Naive thymus-derived CD8-positive, alpha-beta T cell (primary cell): Measurements from ENCODE around the gene NFATC2. TPM values are rescaled to one million over a fixed set of nuclear protein-coding genes. Genes with fewer than 3 reads are reported as not detected.

Source experiments
- ATAC-seq, 2 donors: fragments of 150-1000 bp; cut with Tn5 transposase in 1 of 2; sonication (Bioruptor Pico), chemical (Tn5 transposase) in 1 of 2; 1 replicate in 1 of 2; 2 replicates in 1 of 2; pipeline ENCODE4 v1.10.0; 2021; ENCODE audit warnings: mild to moderate bottlenecking in 2 of 2, moderate library complexity in 2 of 2
- POLR2A ChIA-PET: fragments of 350-600 bp; sonication (Branson Sonifier 250); formaldehyde crosslinking; loops from one replicate; lab custom pipeline; 2021; ENCODE audit warnings: antibody characterized with exemption; lab: Charles Lee
- DNase-seq, 10 donors: peaks; one replicate each; pipeline versions ENCODE4 v3.0.0 to v3.0.0-alpha.2; 2020 to 2022
- H3K27ac Mint-ChIP-seq, 10 donors: one replicate each; pipeline ENCODE4 v1.8.0; 2020 to 2022; ENCODE audit warnings: mild to moderate bottlenecking in 10 of 10, mixed read lengths in 10 of 10, moderate library complexity in 4 of 10, inconsistent platforms in 1 of 10
- H3K27me3 Mint-ChIP-seq, 5 donors: one replicate each; pipeline ENCODE4 v1.8.0; 2021 to 2022; ENCODE audit warnings: mixed read lengths in 5 of 5
- H3K36me3 Mint-ChIP-seq, 3 donors: one replicate each; pipeline ENCODE4 v1.8.0; 2020 to 2022; ENCODE audit warnings: mixed read lengths in 3 of 3, mild to moderate bottlenecking in 2 of 3, inconsistent platforms in 1 of 3
- H3K4me1 Mint-ChIP-seq, 4 donors: one replicate each; pipeline ENCODE4 v1.8.0; 2021 to 2022; ENCODE audit warnings: mixed read lengths in 4 of 4
- H3K4me3 Mint-ChIP-seq, 10 donors: one replicate each; pipeline ENCODE4 v1.8.0; 2020 to 2022; ENCODE audit warnings: mild to moderate bottlenecking in 10 of 10, mixed read lengths in 10 of 10, moderate library complexity in 6 of 10, inconsistent platforms in 1 of 10
- H3K9me3 Mint-ChIP-seq, 9 donors: one replicate each; pipeline ENCODE4 v1.8.0; 2020 to 2022; ENCODE audit warnings: mixed read lengths in 9 of 9, mild to moderate bottlenecking in 3 of 9, inconsistent platforms in 1 of 9, moderate library complexity in 1 of 9
- polyA plus RNA-seq, 3 donors: library from polyadenylated mRNA; unstranded; fragments of 300-500 nt; fragmentation: Illumina TruSeq; gene quantifications; one replicate each; pipeline ENCODE4 v1.2.3, GENCODE V29; 2021
- total RNA-seq, 8 experiments: library from RNA in 2 of 8; stranded (reverse) in 2 of 8; gene quantifications; one replicate each; pipeline ENCODE4 v1.2.3 and lab custom pipeline; 2021 to 2026

NFATC2 gene
- total and polyA plus RNA-seq, 5 experiments from 2014 or later = 14.5 to 36.3 (median 23.8) TPM

GRCh38 chr20:51533291-51534172 is 9.0 kb downstream of the NFATC2 start:
- no peak for DNase-seq
- H3K9me3 Mint-ChIP-seq = peaks cover 0 to 5% (median 1%) of the 10 kb centered on the region in 9 donors
- POLR2A ChIA-PET = interaction anchor here (0.5 to 2.0 kb wide), 3 partner anchors 20 to 127 kb away, joined by 3 to 4 read pairs (median 3); no protein-coding TSS in a partner anchor
- H3K36me3 Mint-ChIP-seq = peaks cover 9 to 32% (median 16%) of the 10 kb centered on the region in 3 donors
- no peak for ATAC-seq
- peaks cover 55 to 99% (median 92%) of the 10 kb centered on the region in 4 donors for H3K4me1 Mint-ChIP-seq
- no peaks in the 10 kb centered on the region for H3K27me3 Mint-ChIP-seq
- peak overlapping the region in 5 of 10 donors; percentile 10 to 43 (median 30) for H3K4me3 Mint-ChIP-seq
- peak overlapping the region in 9 of 10 donors; percentile 5 to 86 (median 73) for H3K27ac Mint-ChIP-seq

GRCh38 chr20:51532577-51533191 is 9.8 kb downstream of the NFATC2 start:
- H3K4me1 Mint-ChIP-seq = peaks cover 55 to 98% (median 91%) of the 10 kb centered on the region in 4 donors
- POLR2A ChIA-PET = interaction anchor here (0.8 to 2.0 kb wide), 2 partner anchors 19 to 39 kb away, joined by 3 to 4 read pairs; no protein-coding TSS in a partner anchor
- no peak for DNase-seq
- H3K36me3 Mint-ChIP-seq = peaks cover 2 to 24% (median 8%) of the 10 kb centered on the region in 3 donors
- ATAC-seq = no peak
- H3K27ac Mint-ChIP-seq = peak overlapping the region in 8 of 10 donors; percentile 25 to 90 (median 82)
- peaks cover 0 to 1% (median 0%) of the 10 kb centered on the region in 9 donors for H3K9me3 Mint-ChIP-seq
- H3K4me3 Mint-ChIP-seq = peak overlapping the region in 6 of 10 donors; percentile 10 to 63 (median 37)
- H3K27me3 Mint-ChIP-seq = no peaks in the 10 kb centered on the region

DNA sequence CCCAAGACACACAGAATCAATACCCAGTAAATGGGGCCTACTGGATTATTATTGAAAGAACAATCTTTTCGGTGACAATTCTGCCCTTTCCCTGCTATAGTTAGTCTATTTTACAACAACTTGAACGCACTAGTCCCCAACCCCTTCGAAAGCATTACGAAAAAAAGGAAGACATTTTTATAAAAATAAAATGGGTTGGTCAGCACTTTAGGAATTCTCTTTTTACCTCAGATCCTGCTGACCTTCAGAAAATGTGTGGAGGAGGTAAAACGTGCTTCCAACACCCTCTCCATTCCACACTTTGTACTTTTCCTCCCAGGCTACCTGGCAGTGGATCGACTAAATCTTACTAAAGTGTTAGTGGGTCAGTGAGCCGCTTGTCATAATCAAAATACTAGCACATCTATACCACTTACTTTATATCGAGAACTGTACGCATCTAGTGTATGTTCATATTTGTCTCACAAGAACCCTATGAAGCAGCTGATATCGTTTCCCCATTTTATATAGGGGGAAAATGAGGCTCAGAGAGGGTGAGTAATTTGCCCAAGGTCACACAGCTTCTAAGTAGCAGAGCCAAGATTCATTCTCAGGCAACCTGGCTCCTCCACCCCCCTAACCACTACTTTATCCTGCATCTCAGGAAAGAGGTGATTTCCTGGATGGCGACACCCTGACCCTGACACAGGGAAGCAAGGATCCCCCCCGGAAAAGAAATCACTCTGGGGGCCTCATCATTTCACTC is 10.6 kb downstream of the NFATC2 start:
- ATAC-seq (no peak), DNase-seq (no peak)
- Mint-ChIP-seq H3K4me1 (peaks cover 56 to 98% (median 92%) of the 10 kb centered on the region in 4 donors), H3K4me3 (peak overlapping the region in 2 of 10 donors; percentile 19 to 53), H3K27me3 (no peaks in the 10 kb centered on the region), H3K9me3 (no peaks in the 10 kb centered on the region), H3K36me3 (peaks cover 0 to 17% (median 5%) of the 10 kb centered on the region in 3 donors), H3K27ac (peak overlapping the region; percentile 41 to 97 (median 80))
- POLR2A ChIA-PET = interaction anchor here (1.4 to 2.0 kb wide), 2 partner anchors 9 to 18 kb away, joined by 4 to 5 read pairs; no protein-coding TSS in a partner anchor

GRCh38 chr20:51531141-51531710 is 11.3 kb downstream of the NFATC2 start:
- POLR2A ChIA-PET = interaction anchor here (1.4 kb wide), 1 partner anchor 10 kb away, joined by 5 read pairs; no protein-coding TSS in a partner anchor
- peaks cover 0 to 14% (median 5%) of the 10 kb centered on the region in 3 donors for H3K36me3 Mint-ChIP-seq
- H3K9me3 Mint-ChIP-seq = no peaks in the 10 kb centered on the region
- peak overlapping the region; percentile 55 to 97 (median 80) for H3K27ac Mint-ChIP-seq
- peak in 1 of 10 donors; percentile 23 for DNase-seq
- peak; percentile 26 to 48 for ATAC-seq
- peak overlapping the region in 6 of 10 donors; percentile 30 to 72 (median 60) for H3K4me3 Mint-ChIP-seq
- H3K27me3 Mint-ChIP-seq = no peaks in the 10 kb centered on the region
- H3K4me1 Mint-ChIP-seq = peaks cover 51 to 98% (median 91%) of the 10 kb centered on the region in 4 donors

DNA sequence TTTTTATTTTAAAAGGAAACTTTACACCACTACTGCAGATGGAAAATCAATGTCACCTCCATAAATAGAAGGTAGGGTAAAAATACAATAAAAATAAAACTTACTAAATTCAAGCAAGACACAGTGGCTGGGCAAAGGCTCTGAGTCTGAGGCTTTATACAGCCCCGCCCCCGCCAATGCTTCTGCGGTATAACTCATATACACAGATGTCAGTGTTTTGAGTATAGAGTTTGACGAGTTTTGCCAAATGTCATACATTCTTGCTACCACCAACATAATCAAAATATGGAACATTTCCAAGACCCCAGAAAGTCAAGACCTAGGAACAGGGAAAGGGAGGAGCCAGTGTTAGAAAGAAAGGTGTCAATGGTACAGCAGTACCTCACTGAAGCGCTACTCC is 12.8 kb downstream of the NFATC2 start:
- H3K27me3 Mint-ChIP-seq = no peaks in the 10 kb centered on the region
- no peaks in the 10 kb centered on the region for H3K9me3 Mint-ChIP-seq
- peak in 2 of 10 donors; percentile 22 to 35 for DNase-seq
- POLR2A ChIA-PET = interaction anchor here (1.2 kb wide), 1 partner anchor 13 kb away, joined by 3 read pairs; the partner anchor contains the start of gene NFATC2
- peaks cover 52 to 98% (median 90%) of the 10 kb centered on the region in 4 donors for H3K4me1 Mint-ChIP-seq
- peak overlapping the region in 6 of 10 donors; percentile 22 to 70 (median 54) for H3K4me3 Mint-ChIP-seq
- H3K36me3 Mint-ChIP-seq = peaks cover 0 to 12% (median 3%) of the 10 kb centered on the region in 3 donors
- peak in 1 of 2 donors; percentile 26 for ATAC-seq
- H3K27ac Mint-ChIP-seq = peak overlapping the region; percentile 56 to 97 (median 82)

- DNase-seq = no peak
- Mint-ChIP-seq H3K27me3 (no peaks in the 10 kb centered on the region), H3K36me3 (peaks cover 0 to 14% (median 0%) of the 10 kb centered on the region in 3 donors), H3K9me3 (no peaks in the 10 kb centered on the region), H3K4me3 (peak overlapping the region in 9 of 10 donors; percentile 36 to 68 (median 57)), H3K27ac (peak overlapping the region in 9 of 10 donors; percentile 49 to 97 (median 72)), H3K4me1 (peaks cover 53 to 99% (median 91%) of the 10 kb centered on the region in 4 donors)
- no peak for ATAC-seq
- POLR2A ChIA-PET = interaction anchor here (1.2 to 2.1 kb wide), 3 partner anchors 9 to 14 kb away, joined by 3 to 9 read pairs (median 6); partner anchors contain the start of gene NFATC2
These were observed 13.3 kb downstream of the NFATC2 start for GRCh38 chr20:51529081-51529681.

- Mint-ChIP-seq H3K9me3 (no peaks in the 10 kb centered on the region), H3K4me3 (peak overlapping the region in 9 of 10 donors; percentile 36 to 68 (median 57)), H3K27ac (peak overlapping the region in 9 of 10 donors; percentile 63 to 86 (median 75)), H3K4me1 (peaks cover 51 to 93% (median 89%) of the 10 kb centered on the region in 4 donors), H3K36me3 (peaks cover 0 to 16% (median 0%) of the 10 kb centered on the region in 3 donors), H3K27me3 (no peaks in the 10 kb centered on the region)
- POLR2A ChIA-PET = interaction anchor here (1.2 to 2.1 kb wide), 2 partner anchors 9 to 13 kb away, joined by 6 to 9 read pairs; partner anchors contain the start of gene NFATC2
- peak; percentile 66 to 80 for ATAC-seq
- DNase-seq = no peak
These were observed 14.1 kb downstream of the NFATC2 start for GRCh38 chr20:51528263-51529027.

DNA sequence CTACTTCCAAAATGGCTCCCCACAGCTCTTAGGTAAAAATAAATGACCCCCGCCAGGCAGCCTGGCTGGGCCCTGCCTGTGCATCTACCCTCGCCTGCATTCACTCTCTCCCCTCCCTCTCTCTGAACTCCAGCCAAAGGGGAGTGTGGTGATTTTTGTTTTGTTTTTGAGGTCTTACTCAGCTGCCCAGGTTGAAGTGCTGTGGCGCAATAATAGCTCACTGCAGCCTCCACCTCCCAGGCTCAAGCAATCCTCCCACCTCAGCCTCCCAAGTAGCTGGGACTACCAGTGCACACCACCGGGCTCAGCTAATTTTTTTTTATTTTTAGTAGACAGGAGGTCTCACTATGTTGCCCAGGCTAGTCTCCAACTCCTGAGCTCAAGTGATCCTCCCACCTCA is 15.8 kb downstream of the NFATC2 start:
- no peak for ATAC-seq
- no peaks in the 10 kb centered on the region for H3K9me3 Mint-ChIP-seq
- peaks cover 0 to 28% (median 9%) of the 10 kb centered on the region in 3 donors for H3K36me3 Mint-ChIP-seq
- no peak for DNase-seq
- POLR2A ChIA-PET = interaction anchor here (1.2 kb wide), 1 partner anchor 13 kb away, joined by 4 read pairs; no protein-coding TSS in a partner anchor
- peak overlapping the region in 8 of 10 donors; percentile 24 to 96 (median 86) for H3K27ac Mint-ChIP-seq
- no peaks in the 10 kb centered on the region for H3K27me3 Mint-ChIP-seq
- peaks cover 48 to 86% (median 81%) of the 10 kb centered on the region in 4 donors for H3K4me1 Mint-ChIP-seq
- peak overlapping the region in 9 of 10 donors; percentile 15 to 87 (median 68) for H3K4me3 Mint-ChIP-seq

GRCh38 chr20:51526106-51526470 is 16.4 kb downstream of the NFATC2 start:
- H3K4me1 Mint-ChIP-seq = peaks cover 44 to 82% (median 76%) of the 10 kb centered on the region in 4 donors
- no peaks in the 10 kb centered on the region for H3K9me3 Mint-ChIP-seq
- POLR2A ChIA-PET = interaction anchor here (0.9 kb wide), 1 partner anchor 15 kb away, joined by 4 read pairs; no protein-coding TSS in a partner anchor
- peaks cover 0 to 34% (median 12%) of the 10 kb centered on the region in 3 donors for H3K36me3 Mint-ChIP-seq
- H3K27me3 Mint-ChIP-seq = no peaks in the 10 kb centered on the region
- H3K27ac Mint-ChIP-seq = peak overlapping the region; percentile 69 to 96 (median 89)
- ATAC-seq (no peak), DNase-seq (no peak)
- H3K4me3 Mint-ChIP-seq = peak overlapping the region; percentile 43 to 87 (median 72)
